Trophoblast cell (in vitro differentiated cells and primary cell): ENCODE results near the gene TNFRSF25.
A peak's percentile ranks its signal among the peaks of the same experiment; 100 is the strongest.
"Not testable (repeated sequence)": the region's sequence is repeated elsewhere in the genome, so short reads cannot be mapped to it uniquely, and the experiment has no call there.

Source experiments
- DNase-seq, 2 donors: peaks; one replicate each; pipeline ENCODE4 v3.0.0-alpha.2; 2016
- H2AFZ ChIP-seq: 2 replicates; pipeline ENCODE4 v1.6.1; 2013; ENCODE audit warnings: low read length, moderate library complexity, mild to moderate bottlenecking; ENCODE audit not compliant: insufficient read depth, poor library complexity
- H2AK5ac ChIP-seq: 2 replicates; pipeline ENCODE4 v1.6.1; 2013; ENCODE audit warnings: mild to moderate bottlenecking, low read length
- H2BK120ac ChIP-seq: 2 replicates; pipeline ENCODE4 v1.6.1; 2013; ENCODE audit warnings: low read length, mild to moderate bottlenecking, moderate library complexity; ENCODE audit not compliant: insufficient read depth, poor library complexity
- H2BK12ac ChIP-seq: 2 replicates; pipeline ENCODE4 v1.6.1; 2013; ENCODE audit warnings: mild to moderate bottlenecking, low read length, moderate library complexity
- H2BK5ac ChIP-seq: 2 replicates; pipeline ENCODE4 v1.6.1; 2013; ENCODE audit warnings: low read length, low read depth, moderate library complexity, mild to moderate bottlenecking; ENCODE audit not compliant: poor library complexity
- H3K14ac ChIP-seq: 2 replicates; pipeline ENCODE4 v1.6.1; 2013; ENCODE audit warnings: mild to moderate bottlenecking, low read length
- H3K18ac ChIP-seq: 2 replicates; pipeline ENCODE4 v1.6.1; 2013; ENCODE audit warnings: mild to moderate bottlenecking, low read length
- H3K23ac ChIP-seq: 2 replicates; pipeline ENCODE4 v1.6.1; 2013; ENCODE audit warnings: low read length
- H3K27ac ChIP-seq: 2 replicates; pipeline ENCODE4 v1.5.1; 2013; ENCODE audit warnings: low read depth, mild to moderate bottlenecking, inconsistent platforms, low read length, moderate library complexity
- H3K27me3 ChIP-seq: 2 replicates; pipeline ENCODE4 v1.6.1; 2013; ENCODE audit warnings: inconsistent platforms, mild to moderate bottlenecking, low read length, moderate library complexity; ENCODE audit not compliant: insufficient read depth
- H3K36me3 ChIP-seq, 2 experiments: 1 replicate in 1 of 2; 2 replicates in 1 of 2; pipeline ENCODE4 v1.6.1; 2013; ENCODE audit warnings: low read length in 2 of 2, mild to moderate bottlenecking in 2 of 2, moderate library complexity in 1 of 2; ENCODE audit not compliant: insufficient read depth in 2 of 2, control insufficient read depth in 1 of 2
- H3K4ac ChIP-seq: 2 replicates; pipeline ENCODE4 v1.6.1; 2013; ENCODE audit warnings: low read depth, mild to moderate bottlenecking, low read length, moderate library complexity
- H3K4me1 ChIP-seq, 2 experiments: 1 replicate in 1 of 2; 2 replicates in 1 of 2; pipeline ENCODE4 v1.6.1; 2013; ENCODE audit warnings: low read length in 2 of 2, mild to moderate bottlenecking in 2 of 2, moderate library complexity in 1 of 2; ENCODE audit not compliant: insufficient read depth in 2 of 2, control insufficient read depth in 1 of 2
- H3K4me2 ChIP-seq: 2 replicates; pipeline ENCODE4 v1.6.1; 2013; ENCODE audit warnings: inconsistent platforms, mild to moderate bottlenecking, low read length, moderate library complexity
- H3K4me3 ChIP-seq: 2 replicates; pipeline ENCODE4 v1.5.1; 2013; ENCODE audit warnings: mild to moderate bottlenecking, low read depth, low read length, inconsistent platforms
- H3K79me1 ChIP-seq: one replicate; pipeline ENCODE4 v1.6.1; 2013; ENCODE audit warnings: low read length
- H3K79me2 ChIP-seq: 2 replicates; pipeline ENCODE4 v1.6.1; 2013; ENCODE audit warnings: low read length, mild to moderate bottlenecking; ENCODE audit not compliant: control insufficient read depth, insufficient read depth, poor library complexity
- H3K9ac ChIP-seq: 2 replicates; pipeline ENCODE4 v1.6.1; 2013; ENCODE audit warnings: mild to moderate bottlenecking, low read length
- H3K9me3 ChIP-seq: 2 replicates; pipeline ENCODE4 v1.6.1; 2013; ENCODE audit warnings: low read depth, mild to moderate bottlenecking, control low read depth, inconsistent platforms, low read length; ENCODE audit not compliant: insufficient read depth
- H4K12ac ChIP-seq: 2 replicates; pipeline ENCODE4 v1.6.1; 2013; ENCODE audit warnings: low read depth, mild to moderate bottlenecking, low read length, moderate library complexity
- H4K8ac ChIP-seq: 2 replicates; pipeline ENCODE4 v1.6.1; 2013; ENCODE audit warnings: low read depth, mild to moderate bottlenecking, low read length, moderate library complexity
- H4K91ac ChIP-seq: one replicate; pipeline ENCODE4 v1.6.1; 2013; ENCODE audit warnings: low read depth, mild to moderate bottlenecking, low read length, moderate library complexity
- WGBS: extraction: QIAGEN DNeasy Blood & Tissue Kit; methylation state at CpG from one replicate; pipeline ENCODE4 v1.1.7; 2013; ENCODE audit warnings: missing lambda C conversion rate; ENCODE audit not compliant: insufficient read length, insufficient coverage; ENCODE audit errors: extremely low coverage; 5-methylcytosine and 5-hydroxymethylcytosine counted together

Gene TNFRSF25

GRCh38 chr1:6441586-6441985 is 24.4 kb downstream of the TNFRSF25 start:
- Histone ChIP-seq H3K4me2 (no peak overlapping the region), H3K79me2 (no peaks in the 10 kb centered on the region), H2AFZ (no peak overlapping the region), H4K8ac (no peak overlapping the region), H2BK5ac (no peak overlapping the region), H3K4me1 (peaks cover 6 to 7% of the 10 kb centered on the region in 2 experiments), H2BK120ac (no peak overlapping the region), H2AK5ac (no peak overlapping the region), H3K4ac (no peak overlapping the region), H3K4me3 (no peak overlapping the region), H3K14ac (no peak overlapping the region), H3K79me1 (peaks cover 3% of the 10 kb centered on the region), H3K9ac (no peak overlapping the region), H3K27ac (no peak overlapping the region), H4K91ac (no peak overlapping the region), H3K18ac (no peak overlapping the region), H3K23ac (no peak overlapping the region), H3K36me3 (no peaks in the 10 kb centered on the region), H4K12ac (no peak overlapping the region), H2BK12ac (no peak overlapping the region), H3K27me3 (no peaks in the 10 kb centered on the region), H3K9me3 (peaks cover 3% of the 10 kb centered on the region)
- WGBS = no CpG with 5 or more reads among the region's 7 CpGs
- DNase-seq = no peak

- no CpG with 5 or more reads among the region's 101 CpGs for WGBS
Observed at GRCh38 chr1:6440198-6441126, 25.5 kb downstream of the TNFRSF25 start.

GRCh38 chr1:6438047-6438525 is 27.9 kb downstream of the TNFRSF25 start:
- H3K4me2 ChIP-seq = no peak overlapping the region
- no peak overlapping the region for H2BK120ac ChIP-seq
- no peak overlapping the region for H2BK12ac ChIP-seq
- H2BK5ac ChIP-seq = no peak overlapping the region
- no peak overlapping the region for H3K18ac ChIP-seq
- H2AFZ ChIP-seq = no peak overlapping the region
- no peaks in the 10 kb centered on the region for H3K27me3 ChIP-seq
- peaks cover 3% of the 10 kb centered on the region for H3K79me1 ChIP-seq
- peaks cover 3% of the 10 kb centered on the region for H3K9me3 ChIP-seq
- H2AK5ac ChIP-seq = no peak overlapping the region
- no peak overlapping the region for H3K9ac ChIP-seq
- DNase-seq = peak; percentile 61 to 82
- no peaks in the 10 kb centered on the region for H3K36me3 ChIP-seq
- H3K79me2 ChIP-seq = no peaks in the 10 kb centered on the region
- H3K23ac ChIP-seq = no peak overlapping the region
- WGBS = no CpG with 5 or more reads among the region's 5 CpGs
- H4K8ac ChIP-seq = no peak overlapping the region
- peaks cover 9% of the 10 kb centered on the region in 2 experiments for H3K4me1 ChIP-seq
- H3K4ac ChIP-seq = no peak overlapping the region
- H3K4me3 ChIP-seq = no peak overlapping the region
- H4K12ac ChIP-seq = no peak overlapping the region
- H4K91ac ChIP-seq = no peak overlapping the region
- no peak overlapping the region for H3K27ac ChIP-seq
- no peak overlapping the region for H3K14ac ChIP-seq

More at GRCh38 chr1:6440198-6441126, 25.5 kb downstream of the TNFRSF25 start:
- H3K14ac ChIP-seq = no peak overlapping the region
- no peaks in the 10 kb centered on the region for H3K27me3 ChIP-seq
- H2AFZ ChIP-seq = no peak overlapping the region
- H4K91ac ChIP-seq = no peak overlapping the region
- H3K9ac ChIP-seq = no peak overlapping the region
- H3K18ac ChIP-seq = no peak overlapping the region
- H3K79me1 ChIP-seq = peaks cover 3% of the 10 kb centered on the region
- peak overlapping the region; percentile 65 for H3K4me3 ChIP-seq
- H3K27ac ChIP-seq = no peak overlapping the region
- H2BK120ac ChIP-seq = no peak overlapping the region
- no peaks in the 10 kb centered on the region for H3K79me2 ChIP-seq
- no peak overlapping the region for H3K23ac ChIP-seq
- no peak overlapping the region for H2BK12ac ChIP-seq
- peak overlapping the region; percentile 66 for H3K4me2 ChIP-seq
- peaks cover 3% of the 10 kb centered on the region for H3K9me3 ChIP-seq
- H2AK5ac ChIP-seq = no peak overlapping the region
- peaks cover 6 to 7% of the 10 kb centered on the region in 2 experiments for H3K4me1 ChIP-seq
- DNase-seq = peak; percentile 41 to 56
- H3K36me3 ChIP-seq = no peaks in the 10 kb centered on the region
- no peak overlapping the region for H3K4ac ChIP-seq
- H4K8ac ChIP-seq = no peak overlapping the region
- H4K12ac ChIP-seq = no peak overlapping the region
- H2BK5ac ChIP-seq = no peak overlapping the region

GRCh38 chr1:6437012-6437700 is 28.8 kb downstream of the TNFRSF25 start:
- H3K27ac ChIP-seq, H3K27me3 ChIP-seq, H3K14ac ChIP-seq, H3K4ac ChIP-seq, H3K79me2 ChIP-seq, H3K79me1 ChIP-seq, H3K4me3 ChIP-seq, H2AK5ac ChIP-seq, H4K12ac ChIP-seq, H2BK12ac ChIP-seq, H3K23ac ChIP-seq, H3K36me3 ChIP-seq, H2BK120ac ChIP-seq, H4K8ac ChIP-seq, H2BK5ac ChIP-seq, H3K9me3 ChIP-seq, H3K18ac ChIP-seq, H3K9ac ChIP-seq, H4K91ac ChIP-seq, H3K4me2 ChIP-seq, H3K4me1 ChIP-seq, DNase-seq, H2AFZ ChIP-seq: not testable (repeated sequence)
- no CpG with 5 or more reads among the region's 22 CpGs for WGBS
